ENCODE results near the gene RPA1. TPM values are rescaled to one million over a fixed set of nuclear protein-coding genes. Genes with fewer than 3 reads are reported as not detected.

The RPA1 gene
- polyA plus RNA-seq, 1 donor, result 127 TPM

GRCh38 chr17:1907909-1908698, 78.3 kb downstream of the RPA1 start:
- no peak for DNase-seq

DNA sequence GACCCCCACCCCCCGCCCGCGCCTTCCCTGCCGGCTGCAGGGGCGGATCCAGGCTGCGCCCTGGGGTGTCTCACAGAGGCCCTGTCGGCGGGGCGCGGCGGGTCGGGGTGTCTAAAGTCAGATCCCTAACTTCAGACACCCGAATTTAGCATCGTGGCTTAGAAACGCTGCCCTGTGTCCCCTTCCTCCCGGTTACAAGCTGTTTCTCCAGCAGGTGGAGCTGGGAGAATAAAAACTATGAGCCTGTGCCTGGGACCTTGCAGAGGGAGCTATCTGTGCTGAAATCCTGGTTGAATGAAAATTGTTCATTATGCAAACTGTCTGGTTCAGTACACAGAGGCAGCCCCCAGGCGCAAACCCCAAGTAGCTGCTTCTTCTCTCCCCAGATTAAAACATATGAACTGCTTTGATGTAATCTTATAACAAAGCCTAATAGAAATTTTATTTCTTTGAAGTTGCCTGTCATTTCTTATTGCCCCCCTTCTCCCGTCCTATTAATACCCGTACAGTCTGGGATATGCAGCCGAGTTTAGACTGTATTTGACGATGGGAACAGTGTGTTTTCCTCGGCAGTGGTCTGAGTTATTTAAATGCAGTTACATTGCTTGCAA, 79.0 kb downstream of the RPA1 start:
- peak; percentile 84 for DNase-seq

GRCh38 chr17:1909985-1910384, 80.2 kb downstream of the RPA1 start:
- no peak for DNase-seq

DNA sequence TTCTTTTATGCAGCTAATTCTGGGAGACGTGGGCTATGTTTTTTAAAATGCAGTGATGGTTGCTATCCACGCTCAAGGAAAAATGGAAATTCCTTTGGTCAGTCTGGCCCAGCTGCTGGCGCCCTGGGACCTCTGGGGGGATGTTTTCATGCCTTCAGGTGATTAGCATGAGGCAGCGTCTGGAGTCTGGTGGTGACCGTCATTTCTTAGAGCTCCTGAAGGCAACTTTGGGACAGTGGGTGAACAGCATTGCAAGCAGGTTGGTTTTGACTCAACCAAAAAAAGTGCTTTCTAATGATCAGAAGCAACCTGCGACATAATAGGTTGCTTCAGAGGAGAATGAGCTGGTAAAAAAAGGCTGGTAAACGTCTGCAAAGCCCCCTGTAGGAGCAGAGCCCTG, 82.3 kb downstream of the RPA1 start:
- DNase-seq, result no peak

DNA sequence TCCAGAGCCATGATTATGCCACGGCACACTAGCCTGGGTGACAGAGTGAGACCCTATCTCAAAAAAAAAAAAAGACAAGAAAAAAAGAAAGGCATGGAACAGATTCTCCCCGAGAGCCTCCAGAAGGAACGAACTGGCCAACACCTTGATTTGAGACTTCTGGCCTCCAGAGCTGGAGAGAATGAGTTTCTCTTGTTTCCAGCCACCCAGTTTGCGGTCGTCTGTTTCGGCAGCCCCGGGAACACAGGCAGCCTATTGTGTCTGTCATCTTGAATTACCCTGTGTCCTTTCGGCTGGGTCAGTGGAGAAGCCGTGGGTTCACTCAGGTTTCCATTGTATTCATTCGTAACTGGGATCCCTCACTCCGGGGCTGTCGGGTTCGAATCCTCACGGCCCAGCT, 83.9 kb downstream of the RPA1 start:
- no peak for DNase-seq

DNA sequence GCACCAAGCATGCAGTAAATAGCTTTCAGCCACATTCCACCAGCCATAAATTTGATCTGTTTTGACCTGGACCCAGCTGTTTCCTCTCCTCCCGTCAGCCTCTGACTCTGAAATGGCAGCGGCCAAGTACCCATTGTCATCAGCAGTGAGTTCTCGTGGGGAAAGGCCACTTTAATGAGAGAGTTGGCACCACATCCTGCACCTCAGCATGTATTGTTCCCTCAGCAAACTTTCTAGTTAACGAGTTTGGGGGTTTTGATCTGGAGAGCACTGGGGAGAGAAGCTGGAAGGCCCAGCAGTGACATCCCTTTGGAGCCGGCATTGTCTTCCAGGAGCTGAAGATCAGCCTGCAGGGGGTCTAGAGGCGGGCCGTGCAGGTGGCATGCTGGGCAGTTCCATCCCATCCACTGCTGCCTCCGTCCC, 84.9 kb downstream of the RPA1 start:
- DNase-seq, result no peak

DNA sequence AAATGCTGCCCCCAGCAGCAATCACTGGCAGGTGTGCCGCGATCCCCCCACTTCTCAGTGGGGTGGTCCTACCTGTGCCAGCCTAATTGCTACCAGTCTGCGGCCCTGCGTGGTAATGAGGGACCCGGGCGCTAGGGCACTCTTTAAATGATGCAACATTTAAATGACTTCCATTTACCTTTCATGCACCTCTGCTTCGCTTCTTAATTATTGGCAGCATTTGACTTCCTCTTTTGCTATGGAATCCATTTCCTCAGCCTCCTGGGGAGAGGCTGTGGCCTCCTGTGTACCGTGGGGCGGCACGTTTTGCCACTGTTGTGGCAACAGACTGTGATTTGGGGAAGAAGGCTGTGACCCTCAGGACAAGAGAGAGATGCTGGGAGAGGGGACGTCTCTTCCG, 86.1 kb downstream of the RPA1 start:
- no peak for DNase-seq

DNA sequence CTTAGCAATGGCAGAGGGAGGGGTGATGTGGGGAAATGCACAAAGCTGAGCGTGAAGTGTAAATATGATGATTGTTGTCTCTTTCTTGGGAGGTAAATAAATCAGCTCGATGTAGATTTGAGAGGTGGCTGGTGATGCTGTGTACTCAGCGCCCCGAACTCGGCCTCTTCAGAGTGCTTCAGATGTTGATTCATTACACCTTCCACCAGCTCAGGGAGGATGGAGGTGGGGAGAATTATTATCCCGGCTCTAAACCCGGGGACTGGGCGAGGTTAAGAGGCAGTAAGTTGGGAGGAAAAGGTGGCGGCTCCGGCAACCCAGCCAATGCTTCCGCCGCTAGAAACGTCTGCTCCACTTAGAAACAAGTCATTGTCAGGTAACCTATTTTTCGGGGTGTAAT, 86.5 kb downstream of the RPA1 start:
- DNase-seq, result no peak

DNA sequence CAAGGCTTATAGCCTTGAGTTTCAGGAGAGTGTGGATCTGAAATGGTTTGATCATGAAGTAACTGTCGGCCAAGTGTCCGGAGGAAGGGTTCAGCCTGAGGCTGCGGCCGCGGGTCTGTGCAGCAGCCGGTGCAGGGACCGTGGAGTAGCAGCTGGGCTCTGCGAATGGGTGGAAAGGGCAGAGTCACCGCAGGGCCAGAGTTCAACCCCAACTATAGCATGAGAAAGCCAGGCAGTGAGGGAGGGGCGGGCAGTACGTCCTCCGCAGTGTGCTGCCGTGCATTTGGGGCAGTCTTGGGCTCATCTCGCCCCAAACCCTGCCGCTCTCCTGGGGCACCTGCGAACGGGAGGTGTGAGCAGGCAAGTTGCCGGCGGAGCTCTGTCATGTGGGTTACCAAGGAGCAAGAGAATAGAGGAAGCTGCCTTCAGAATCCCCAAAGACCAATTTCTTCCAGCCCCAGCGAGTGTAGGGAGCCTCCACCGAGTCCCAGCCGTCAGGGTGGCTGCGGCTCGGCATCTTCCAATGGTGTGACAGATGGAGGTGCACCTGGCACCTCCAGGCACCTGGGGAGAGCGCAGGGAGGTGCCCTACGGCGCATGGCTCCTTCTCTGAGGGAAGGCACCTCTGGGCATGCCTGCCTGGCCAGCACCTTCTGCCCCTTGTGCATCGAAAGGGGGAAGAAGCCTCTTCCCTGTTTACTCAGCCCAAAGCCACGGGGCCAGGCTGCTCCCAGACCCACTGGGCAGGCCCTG, 87.3 kb downstream of the RPA1 start:
- no peak for DNase-seq

- no peak for DNase-seq
These were observed 88.7 kb downstream of the RPA1 start for GRCh38 chr17:1918346-1919162.

GRCh38 chr17:1919201-1919600, 89.4 kb downstream of the RPA1 start:
- no peak for DNase-seq

DNA sequence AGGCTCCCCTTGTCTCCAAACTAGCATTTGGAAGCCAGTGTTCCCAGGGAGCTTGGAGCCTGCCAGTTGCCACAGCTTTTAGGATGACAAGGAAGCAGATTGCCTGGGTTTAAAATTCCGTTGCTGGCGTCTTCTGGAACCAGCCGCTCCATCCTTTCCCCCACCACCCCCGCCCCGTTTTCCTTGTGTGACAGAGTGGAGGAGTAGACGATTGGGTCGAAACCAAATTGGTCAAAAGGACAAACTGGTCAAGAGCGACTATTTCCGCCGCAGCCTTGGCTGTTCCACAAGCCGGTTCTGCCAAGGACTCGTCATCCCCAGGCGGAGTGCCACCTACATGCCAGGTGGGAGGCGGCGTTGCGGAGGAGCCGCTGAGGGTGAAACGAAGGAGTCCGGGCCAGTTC, 91.1 kb downstream of the RPA1 start:
- no peak for DNase-seq

- no peak for DNase-seq
These were observed 99.2 kb downstream of the RPA1 start for GRCh38 chr17:1928976-1929375.

DNA sequence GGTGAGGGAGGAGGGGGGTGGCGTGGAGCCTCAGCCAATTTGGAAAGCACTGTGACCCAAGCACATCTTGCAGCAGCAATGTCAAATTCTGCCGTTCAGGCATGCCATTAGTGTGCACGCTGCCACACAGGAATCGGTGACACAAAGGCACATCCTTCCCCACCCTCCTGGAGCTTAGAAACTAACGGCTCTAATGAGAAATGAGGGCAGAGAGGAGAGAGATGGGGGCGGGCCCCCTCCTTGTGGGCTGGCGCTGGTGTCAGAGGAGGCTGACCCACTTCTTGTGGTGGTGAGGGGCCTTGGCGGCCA, 100.5 kb downstream of the RPA1 start:
- DNase-seq, result no peak

GRCh38 chr17:1931844-1932579, 102.2 kb downstream of the RPA1 start:
- no peak for DNase-seq

DNA sequence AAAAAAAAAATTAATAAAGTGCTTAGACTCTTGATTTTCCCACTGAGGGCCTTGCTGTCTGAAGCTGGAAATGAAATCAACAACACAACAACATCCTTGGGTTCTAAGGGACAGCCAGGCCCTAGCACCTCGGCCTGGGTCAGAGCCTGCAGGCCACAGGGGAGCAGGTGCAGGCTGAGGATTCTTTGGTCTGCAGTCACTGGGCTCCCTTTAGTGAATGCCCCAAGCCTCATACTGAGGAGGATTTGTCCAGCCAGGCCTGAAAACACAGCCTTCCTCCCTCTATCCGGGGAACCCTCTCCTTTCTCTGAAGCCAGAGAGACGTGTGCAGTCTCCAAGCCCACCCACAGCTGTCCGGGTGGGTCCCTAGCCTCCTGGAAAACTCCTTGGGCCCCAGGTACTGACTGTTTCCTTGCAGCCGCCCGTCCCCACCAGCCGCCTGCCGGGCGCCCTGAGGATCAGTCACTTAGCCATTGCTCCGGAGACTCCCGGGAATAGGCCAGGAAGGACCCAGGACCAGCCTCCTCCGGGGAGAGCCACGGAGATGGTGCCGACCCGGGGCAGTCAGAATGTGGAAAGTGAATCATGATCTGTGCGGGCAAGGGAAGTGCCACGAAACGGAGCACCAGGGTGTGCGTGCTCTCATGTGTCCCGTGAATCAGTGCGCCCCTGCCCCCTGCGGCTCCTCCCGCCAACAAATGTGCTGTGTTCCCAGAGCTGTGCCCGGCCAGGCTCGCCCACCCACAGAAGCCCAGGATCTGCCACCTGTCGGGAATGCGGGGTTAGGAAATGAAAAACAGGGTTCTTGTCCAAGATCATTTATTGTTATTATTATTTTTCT, 104.3 kb downstream of the RPA1 start:
- no peak for DNase-seq

DNA sequence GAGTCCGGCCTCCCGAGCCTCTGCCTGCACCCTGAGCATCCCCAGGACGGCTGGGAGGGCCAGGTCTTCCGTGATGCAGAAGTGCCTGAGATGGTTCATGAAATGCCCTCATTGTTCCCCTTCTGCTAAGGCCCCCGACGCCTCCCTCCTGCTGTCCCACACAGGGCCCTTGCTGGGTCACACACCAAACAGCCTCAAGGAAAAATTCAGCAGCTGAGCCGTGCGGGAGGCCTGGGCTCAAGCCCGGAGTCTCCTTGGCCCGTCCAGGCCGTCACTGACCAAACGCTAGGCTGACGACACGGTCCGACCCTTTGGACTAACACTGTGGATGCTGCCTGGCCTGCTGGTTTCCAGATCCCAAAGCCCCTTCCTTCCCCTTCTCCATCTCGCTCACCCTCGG, 105.1 kb downstream of the RPA1 start:
- DNase-seq, result no peak

DNA sequence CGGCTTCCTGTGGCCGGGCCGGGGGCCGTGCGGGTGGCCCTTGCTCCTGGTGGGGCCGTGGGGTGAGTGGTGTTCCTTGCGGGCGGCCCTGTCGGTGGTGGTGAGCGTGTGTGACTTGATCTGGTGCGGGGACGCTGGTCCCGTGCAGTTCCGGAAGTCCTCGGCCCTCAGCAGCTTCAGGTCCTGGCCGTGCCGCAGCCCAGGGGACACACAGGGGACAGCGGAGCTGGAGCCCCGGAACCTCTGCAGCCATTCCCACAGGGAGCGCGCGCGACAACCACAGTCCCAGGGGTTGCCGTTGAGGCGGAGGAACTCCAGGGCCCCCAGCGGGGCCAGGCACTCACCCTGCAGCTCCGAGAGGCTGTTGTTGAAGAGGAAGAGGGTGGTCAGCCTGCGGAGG, 107.0 kb downstream of the RPA1 start:
- DNase-seq, result no peak

DNA sequence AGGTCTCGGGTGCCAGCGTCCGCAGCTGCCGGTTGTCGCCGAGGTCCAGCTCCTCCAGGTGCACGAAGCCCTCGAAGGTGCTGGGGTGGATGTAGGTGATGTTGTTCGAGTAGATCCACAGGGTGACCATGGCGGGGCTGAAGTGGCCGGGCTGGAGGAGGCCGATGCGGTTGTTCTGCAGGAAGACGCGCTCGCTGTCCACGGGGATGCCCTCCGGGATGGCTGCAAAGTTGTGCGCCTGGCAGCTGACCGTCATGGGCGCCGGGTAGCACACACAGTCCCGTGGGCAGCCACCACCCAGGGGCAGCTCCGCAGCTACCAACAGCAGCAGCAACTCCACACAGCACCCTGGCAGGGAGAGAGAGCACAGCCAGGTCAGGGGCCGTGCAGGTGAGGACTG, 107.7 kb downstream of the RPA1 start:
- DNase-seq, result no peak

GRCh38 chr17:1939981-1940809, 110.4 kb downstream of the RPA1 start:
- peak; percentile 88 for DNase-seq

Measured in left kidney (tissue), 2 donors.